Testis (tissue), 5 donors: ENCODE measurements around the gene GLT1D1. TPM values are rescaled to one million over a fixed set of nuclear protein-coding genes. Genes with fewer than 3 reads are reported as not detected.
"Not testable (repeated sequence)": the region's sequence is repeated elsewhere in the genome, so short reads cannot be mapped to it uniquely, and the experiment has no call there.

Experiments
- DNase-seq: peaks from one replicate; pipeline ENCODE4 v3.0.0-alpha.2; 2019
- H3K27ac ChIP-seq, 2 donors: fragments of 200-600 bp; sonication (generic); one replicate each; pipeline ENCODE4 v1.5.1; 2019
- H3K27me3 ChIP-seq: fragments of 200-600 bp; sonication (generic); one replicate; pipeline ENCODE4 v1.5.1; 2019
- H3K36me3 ChIP-seq: fragments of 200-600 bp; sonication (generic); one replicate; pipeline ENCODE4 v1.5.1; 2017; ENCODE audit warnings: low read depth; ENCODE audit errors: missing control alignments
- H3K4me1 ChIP-seq: fragments of 200-600 bp; sonication (generic); one replicate; pipeline ENCODE4 v1.5.1; 2019
- H3K4me3 ChIP-seq, 2 donors: fragments of 200-600 bp; sonication (generic); one replicate each; pipeline ENCODE4 v1.5.1; 2017 to 2019
- H3K9me3 ChIP-seq: fragments of 200-600 bp; sonication (generic); one replicate; pipeline ENCODE4 v1.5.1; 2017
- CTCF ChIP-seq, 3 experiments: fragments of 450-650 bp in 2 of 3; fragments of 200-600 bp in 1 of 3; sonication (generic) in 1 of 3; IDR thresholded peaks; one replicate each; pipeline ENCODE4 v1.5.1; 2016 to 2019; ENCODE audit warnings: antibody characterized with exemption in 3 of 3, mild to moderate bottlenecking in 2 of 3, moderate library complexity in 1 of 3
- POLR2A ChIP-seq: fragments of 450-650 bp; IDR thresholded peaks from one replicate; pipeline ENCODE4 v1.6.1; 2017; ENCODE audit warnings: antibody characterized with exemption, mild to moderate bottlenecking, moderate library complexity
- WGBS, 2 donors: methylation state at CpG; one replicate each; pipeline ENCODE4 v1.1.5; 2018; 5-methylcytosine and 5-hydroxymethylcytosine counted together
- intact Hi-C: fragments of 100-400 bp; cut with DNase I; formaldehyde crosslinking; loops from one replicate; pipeline ENCODE4 v1.15.1; 2023; ENCODE audit warnings: low total_unique reads
- long read RNA-seq, 2 donors: transcript quantifications; one replicate each; lab custom pipeline, GENCODE V29; 2026
- polyA plus RNA-seq: library from polyadenylated mRNA; stranded (reverse); fragments of 350-450 nt; fragmentation: Illumina TruSeq; extraction: RNeasy Lipid Tissue Mini Kit (QIAGEN cat#74804); gene quantifications from one replicate; pipeline ENCODE4 v1.2.3, GENCODE V29; 2014; ENCODE audit warnings: low read depth, low replicate concordance; ENCODE audit not compliant: insufficient read depth
- total RNA-seq, 2 donors: library from RNA; depleted of rRNA; stranded (reverse); fragments of >200 nt; gene quantifications; one replicate each; pipeline ENCODE4 v1.2.3, GENCODE V29; 2016

Gene GLT1D1
- total RNA-seq: 10 to 100 TPM; 10.0 to 18.0 TPM
- polyA plus RNA-seq: 42.3 TPM
- long read RNA-seq, donor 1: 0 reads
- long read RNA-seq, donor 2: 0 reads

- Histone ChIP-seq H3K27ac (no peak within 1 kb of the TSS), H3K4me1 (peaks cover 4% of the 10 kb centered on the region), H3K4me3 (peak within 1 kb of the TSS; percentile 21 to 53), H3K9me3 (no peaks in the 10 kb centered on the region), H3K36me3 (no peaks in the 10 kb centered on the region), H3K27me3 (no peaks in the 10 kb centered on the region)
- 18 to 68% methylated on average over 4 to 53 of the region's 56 CpGs for WGBS, 2 donors
- DNase-seq: no peak
- TF ChIP-seq POLR2A: no peak
- TF ChIP-seq CTCF (IDR thresholded peaks at IDR 0.05): no peak
- intact Hi-C loops: no loop called here
These were observed at the start of gene GLT1D1 for GRCh38 chr12:128852885-128853599. TSS of gene GLT1D1 (plus strand) at chr12:128853478. CDS start at chr12:128853582, 104 bp downstream.

- H3K4me1 ChIP-seq: peaks cover 5% of the 10 kb centered on the region
- WGBS, 2 donors: 92 to 95% methylated on average over 9 of the region's 9 CpGs
- no peak for DNase-seq
- no peaks in the 10 kb centered on the region for H3K27me3 ChIP-seq
- no peaks in the 10 kb centered on the region for H3K36me3 ChIP-seq
- TF ChIP-seq POLR2A (no peak), CTCF (IDR thresholded peaks at IDR 0.05) (no peak)
- intact Hi-C loops: no loop called here
- H3K9me3 ChIP-seq: no peaks in the 10 kb centered on the region
- no peak overlapping the region for H3K27ac ChIP-seq
- H3K4me3 ChIP-seq: no peak overlapping the region
These were observed 49.5 kb upstream of the GLT1D1 start for GRCh38 chr12:128803788-128804187.

- intact Hi-C loops: no loop called here
- Histone ChIP-seq H3K27me3 (no peaks in the 10 kb centered on the region), H3K4me1 (peaks cover 5% of the 10 kb centered on the region), H3K4me3 (no peak overlapping the region), H3K36me3 (no peaks in the 10 kb centered on the region), H3K9me3 (no peaks in the 10 kb centered on the region), H3K27ac (no peak overlapping the region)
- TF ChIP-seq CTCF (IDR thresholded peaks at IDR 0.05) (no peak), POLR2A (no peak)
- no peak for DNase-seq
- WGBS, 2 donors: 94 to 95% methylated on average over 8 of the region's 8 CpGs
These were observed 48.5 kb upstream of the GLT1D1 start for GRCh38 chr12:128804762-128805161.

GRCh38 chr12:128805406-128805805, 47.9 kb upstream of the GLT1D1 start:
- H3K4me3 ChIP-seq, DNase-seq, intact Hi-C loops, H3K27ac ChIP-seq, H3K27me3 ChIP-seq, H3K36me3 ChIP-seq, H3K9me3 ChIP-seq, H3K4me1 ChIP-seq: not testable (repeated sequence)
- 96 to 97% methylated on average over 5 of the region's 5 CpGs for WGBS, 2 donors

- no peak for DNase-seq
- intact Hi-C loops: no loop called here
These were observed 46.7 kb upstream of the GLT1D1 start for GRCh38 chr12:128806573-128806972.

More at GRCh38 chr12:128806573-128806972, 46.7 kb upstream of the GLT1D1 start:
- Histone ChIP-seq H3K4me3 (no peak overlapping the region), H3K9me3 (no peaks in the 10 kb centered on the region), H3K4me1 (peaks cover 18% of the 10 kb centered on the region), H3K27me3 (no peaks in the 10 kb centered on the region), H3K36me3 (no peaks in the 10 kb centered on the region), H3K27ac (no peak overlapping the region)
- TF ChIP-seq CTCF (IDR thresholded peaks at IDR 0.05) (no peak), POLR2A (no peak)
- WGBS, 2 donors: 83 to 89% methylated on average over 9 of the region's 9 CpGs
